Immature natural killer cell (primary cell): ENCODE results near the gene RUFY4. TPM values are rescaled to one million over a fixed set of nuclear protein-coding genes. Genes with fewer than 3 reads are reported as not detected.
"Not testable (repeated sequence)": the region's sequence is repeated elsewhere in the genome, so short reads cannot be mapped to it uniquely, and the experiment has no call there.

Experiments used
- DNase-seq, 3 donors: peaks; one replicate each; pipeline ENCODE4 v3.0.0; 2022; ENCODE audit warnings: mixed read lengths in 1 of 3
- H3K27ac Mint-ChIP-seq, 6 donors: one replicate each; pipeline ENCODE4 v1.8.0; 2020; ENCODE audit warnings: mixed read lengths in 6 of 6, mild to moderate bottlenecking in 5 of 6, inconsistent platforms in 4 of 6, moderate library complexity in 3 of 6
- H3K27me3 Mint-ChIP-seq, 3 donors: one replicate each; pipeline ENCODE4 v1.8.0; 2020 to 2021; ENCODE audit warnings: low read depth in 3 of 3, mild to moderate bottlenecking in 3 of 3, mixed read lengths in 3 of 3, moderate library complexity in 3 of 3, inconsistent platforms in 1 of 3
- H3K36me3 Mint-ChIP-seq, 3 donors: one replicate each; pipeline ENCODE4 v1.8.0; 2020; ENCODE audit warnings: mixed read lengths in 3 of 3, inconsistent platforms in 2 of 3, mild to moderate bottlenecking in 2 of 3
- H3K4me1 Mint-ChIP-seq, 2 donors: one replicate each; pipeline ENCODE4 v1.8.0; 2020; ENCODE audit warnings: inconsistent platforms in 2 of 2, mild to moderate bottlenecking in 2 of 2, mixed read lengths in 2 of 2, moderate library complexity in 1 of 2
- H3K4me3 Mint-ChIP-seq, 5 donors: one replicate each; pipeline ENCODE4 v1.8.0; 2020; ENCODE audit warnings: mild to moderate bottlenecking in 5 of 5, mixed read lengths in 5 of 5, inconsistent platforms in 3 of 5, moderate library complexity in 3 of 5
- H3K9me3 Mint-ChIP-seq, 6 donors: one replicate each; pipeline ENCODE4 v1.8.0; 2020; ENCODE audit warnings: mild to moderate bottlenecking in 6 of 6, mixed read lengths in 6 of 6, inconsistent platforms in 4 of 6, moderate library complexity in 3 of 6
- polyA plus RNA-seq, 3 donors: library from polyadenylated mRNA; unstranded; fragments of 300-500 nt; fragmentation: Illumina TruSeq; gene quantifications; one replicate each; pipeline ENCODE4 v1.2.3, GENCODE V29; 2021

Gene RUFY4
- polyA plus RNA-seq, 3 donors from 2014 or later, result 0.50 TPM; not detected in 2

GRCh38 chr2:218027426-218028188 lies 41.4 kb upstream of the RUFY4 start:
- DNase-seq, result no peak

GRCh38 chr2:218028189-218028495 lies 40.9 kb upstream of the RUFY4 start:
- DNase-seq, result no peak
- H3K27me3 Mint-ChIP-seq, result peaks cover 0 to 4% (median 0%) of the 10 kb centered on the region in 3 donors
- H3K9me3 Mint-ChIP-seq, result no peaks in the 10 kb centered on the region
- no peak overlapping the region for H3K27ac Mint-ChIP-seq
- no peak overlapping the region for H3K4me3 Mint-ChIP-seq
- no peaks in the 10 kb centered on the region for H3K36me3 Mint-ChIP-seq
- no peaks in the 10 kb centered on the region for H3K4me1 Mint-ChIP-seq

More at GRCh38 chr2:218027426-218028188, 41.4 kb upstream of the RUFY4 start:
- Mint-ChIP-seq H3K4me1 (no peaks in the 10 kb centered on the region), H3K36me3 (no peaks in the 10 kb centered on the region), H3K9me3 (no peaks in the 10 kb centered on the region), H3K4me3 (no peak overlapping the region), H3K27me3 (peaks cover 0 to 4% (median 0%) of the 10 kb centered on the region in 3 donors), H3K27ac (no peak overlapping the region)

- Mint-ChIP-seq H3K4me1 (no peaks in the 10 kb centered on the region), H3K27me3 (peaks cover 0 to 6% (median 0%) of the 10 kb centered on the region in 3 donors), H3K36me3 (no peaks in the 10 kb centered on the region), H3K27ac (no peak overlapping the region), H3K9me3 (no peaks in the 10 kb centered on the region), H3K4me3 (no peak overlapping the region)
- no peak for DNase-seq
Measured at GRCh38 chr2:218028562-218029348, 40.3 kb upstream of the RUFY4 start.

- H3K4me3 Mint-ChIP-seq, result no peak overlapping the region
- H3K27ac Mint-ChIP-seq, result no peak overlapping the region
- peaks cover 0 to 7% (median 2%) of the 10 kb centered on the region in 3 donors for H3K27me3 Mint-ChIP-seq
- H3K36me3 Mint-ChIP-seq, result no peaks in the 10 kb centered on the region
- H3K9me3 Mint-ChIP-seq, result no peaks in the 10 kb centered on the region
- H3K4me1 Mint-ChIP-seq, result peaks cover 6 to 8% of the 10 kb centered on the region in 2 donors
- no peak for DNase-seq
Measured at GRCh38 chr2:218029366-218030360, 39.4 kb upstream of the RUFY4 start.

GRCh38 chr2:218030409-218031195 lies 38.5 kb upstream of the RUFY4 start:
- H3K9me3 Mint-ChIP-seq, result no peaks in the 10 kb centered on the region
- no peak for DNase-seq
- peaks cover 12% of the 10 kb centered on the region in 2 donors for H3K4me1 Mint-ChIP-seq
- H3K36me3 Mint-ChIP-seq, result no peaks in the 10 kb centered on the region
- H3K27ac Mint-ChIP-seq, result no peak overlapping the region
- peaks cover 0 to 7% (median 2%) of the 10 kb centered on the region in 3 donors for H3K27me3 Mint-ChIP-seq
- no peak overlapping the region for H3K4me3 Mint-ChIP-seq

GRCh38 chr2:218031261-218031660 lies 37.8 kb upstream of the RUFY4 start:
- Mint-ChIP-seq H3K4me3 (no peak overlapping the region), H3K27me3 (peaks cover 0 to 5% (median 2%) of the 10 kb centered on the region in 3 donors), H3K9me3 (no peaks in the 10 kb centered on the region), H3K4me1 (peaks cover 12 to 15% of the 10 kb centered on the region in 2 donors), H3K36me3 (no peaks in the 10 kb centered on the region), H3K27ac (no peak overlapping the region)
- DNase-seq, result no peak

GRCh38 chr2:218031771-218032257 lies 37.2 kb upstream of the RUFY4 start:
- DNase-seq, result no peak
- Mint-ChIP-seq H3K9me3 (no peaks in the 10 kb centered on the region), H3K4me3 (no peak overlapping the region), H3K27ac (no peak overlapping the region), H3K27me3 (peaks cover 0 to 5% (median 2%) of the 10 kb centered on the region in 3 donors), H3K36me3 (no peaks in the 10 kb centered on the region), H3K4me1 (peaks cover 13 to 20% of the 10 kb centered on the region in 2 donors)

GRCh38 chr2:218032336-218033171 lies 36.5 kb upstream of the RUFY4 start:
- H3K27me3 Mint-ChIP-seq, result peaks cover 2 to 5% (median 5%) of the 10 kb centered on the region in 3 donors
- H3K27ac Mint-ChIP-seq, result no peak overlapping the region
- no peaks in the 10 kb centered on the region for H3K36me3 Mint-ChIP-seq

GRCh38 chr2:218033208-218033589 lies 35.9 kb upstream of the RUFY4 start:
- DNase-seq, result no peak

More at GRCh38 chr2:218032336-218033171, 36.5 kb upstream of the RUFY4 start:
- no peak for DNase-seq
- no peaks in the 10 kb centered on the region for H3K9me3 Mint-ChIP-seq
- no peak overlapping the region for H3K4me3 Mint-ChIP-seq
- peaks cover 13 to 21% of the 10 kb centered on the region in 2 donors for H3K4me1 Mint-ChIP-seq

GRCh38 chr2:218033590-218034496 lies 35.2 kb upstream of the RUFY4 start:
- H3K9me3 Mint-ChIP-seq, result no peaks in the 10 kb centered on the region
- H3K27me3 Mint-ChIP-seq, result peaks cover 2 to 10% (median 7%) of the 10 kb centered on the region in 3 donors
- no peaks in the 10 kb centered on the region for H3K36me3 Mint-ChIP-seq
- H3K27ac Mint-ChIP-seq, result peak overlapping the region in 4 of 6 donors; percentile 38 to 79 (median 46)
- peak overlapping the region; percentile 69 to 85 (median 77) for H3K4me3 Mint-ChIP-seq
- H3K4me1 Mint-ChIP-seq, result peaks cover 13 to 21% of the 10 kb centered on the region in 2 donors
- DNase-seq, result peak in 2 of 3 donors; percentile 13 to 19

More at GRCh38 chr2:218033208-218033589, 35.9 kb upstream of the RUFY4 start:
- H3K9me3 Mint-ChIP-seq, result no peaks in the 10 kb centered on the region
- no peaks in the 10 kb centered on the region for H3K36me3 Mint-ChIP-seq
- H3K27ac Mint-ChIP-seq, result no peak overlapping the region
- peaks cover 2 to 6% (median 5%) of the 10 kb centered on the region in 3 donors for H3K27me3 Mint-ChIP-seq
- peaks cover 13 to 21% of the 10 kb centered on the region in 2 donors for H3K4me1 Mint-ChIP-seq
- no peak overlapping the region for H3K4me3 Mint-ChIP-seq

GRCh38 chr2:218034497-218035213 lies 34.4 kb upstream of the RUFY4 start:
- peaks cover 13 to 21% of the 10 kb centered on the region in 2 donors for H3K4me1 Mint-ChIP-seq
- H3K36me3 Mint-ChIP-seq, H3K9me3 Mint-ChIP-seq: not testable (repeated sequence)
- H3K27me3 Mint-ChIP-seq, result peaks cover 2 to 18% (median 9%) of the 10 kb centered on the region in 3 donors
- H3K4me3 Mint-ChIP-seq, result peak overlapping the region; percentile 69 to 85 (median 77)
- peak overlapping the region in 3 of 6 donors; percentile 12 to 79 (median 52) for H3K27ac Mint-ChIP-seq
- peak; percentile 68 to 79 (median 70) for DNase-seq
